HepG2 (cell line): Measurements from ENCODE around the gene AFTPH. TPM values are rescaled to one million over a fixed set of nuclear protein-coding genes. Genes with fewer than 3 reads are reported as not detected.

Source experiments
- ATAC-seq: fragments of 200-7000 bp; cut with Tn5 transposase; 3 replicates; pipeline ENCODE4 v1.9.1; 2020; ENCODE audit warnings: mild to moderate bottlenecking, moderate library complexity
- BruUV-seq: library from RNA; stranded (reverse); fragments of 400-500 nt; replicated peaks from 2 replicates; lab custom pipeline; 2021; lab: Mats Ljungman, UMichigan
- CTCF ChIA-PET: fragments of 300-600 bp; formaldehyde crosslinking; extraction: SDS; loops from one replicate; lab custom pipeline; 2021; ENCODE audit warnings: low total read pairs, inconsistent platforms, low intra/inter-chr PET ratio; lab: Yijun Ruan, JAX
- POLR2A ChIA-PET: fragments of 350-600 bp; sonication (Branson Sonifier 250); formaldehyde crosslinking; loops from one replicate; lab custom pipeline; 2020; ENCODE audit warnings: antibody characterized with exemption, inconsistent platforms; lab: Yijun Ruan, JAX
- DNase-seq: peaks from one replicate; pipeline ENCODE4 v3.0.0-alpha.2; 2015; ENCODE audit warnings: low spot score
- FAIRE-seq: peaks from 3 replicates; lab custom pipeline; 2011; peaks lifted over from hg19 to GRCh38; lab: Jason Lieb, UNC
- H2AFZ ChIP-seq: one replicate; pipeline ENCODE4 v1.6.1; 2011; ENCODE audit warnings: low read length, inconsistent platforms
- H3K27ac ChIP-seq: fragments of 300-600 bp; 3 replicates; pipeline ENCODE4 v1.8.0; 2011; ENCODE audit warnings: mixed run types, mild to moderate bottlenecking, mixed read lengths, low read length, inconsistent platforms; ENCODE audit not compliant: insufficient read depth; ENCODE audit errors: extremely low read length
- H3K27me3 ChIP-seq, 2 experiments: fragments of 200-600 bp in 1 of 2; 2 replicates in 1 of 2; 3 replicates in 1 of 2; pipeline versions ENCODE4 v1.6.0 to v1.8.0; 2011; ENCODE audit warnings: low read length in 2 of 2, mild to moderate bottlenecking in 2 of 2, moderate library complexity in 2 of 2, inconsistent platforms in 1 of 2; ENCODE audit not compliant: insufficient read depth in 2 of 2, control insufficient read depth in 1 of 2
- H3K36me3 ChIP-seq, 2 experiments: fragments of 200-600 bp in 1 of 2; replicated peaks in 1 of 2; 2 replicates in 1 of 2; 3 replicates in 1 of 2; pipeline versions ENCODE4 v1.5.1 to v1.8.0; 2011; ENCODE audit warnings: low read length in 2 of 2, inconsistent platforms in 1 of 2; ENCODE audit not compliant: insufficient read depth in 2 of 2, control insufficient read depth in 1 of 2
- H3K4me1 ChIP-seq: 2 replicates; pipeline ENCODE4 v1.5.1; 2012; ENCODE audit warnings: low read length, inconsistent platforms; ENCODE audit not compliant: insufficient read depth
- H3K4me2 ChIP-seq: 2 replicates; pipeline ENCODE4 v1.6.0; 2011; ENCODE audit warnings: low read depth, low read length, inconsistent platforms
- H3K4me3 ChIP-seq, 3 experiments: fragments of 200-600 bp in 1 of 3; sonication (generic), shearing (Covaris generic) in 1 of 3; replicated peaks in 1 of 3; 2 replicates each; pipeline ENCODE4 v1.5.1; 2011 to 2016; ENCODE audit warnings: low read length in 3 of 3, inconsistent platforms in 2 of 3, low read depth in 2 of 3, mild to moderate bottlenecking in 2 of 3, control low read depth in 1 of 3, mixed read lengths in 1 of 3; ENCODE audit not compliant: insufficient read depth in 1 of 3
- H3K79me2 ChIP-seq: one replicate; pipeline ENCODE4 v1.6.1; 2011; ENCODE audit warnings: low read length, inconsistent platforms; ENCODE audit not compliant: insufficient read depth
- H3K9ac ChIP-seq: 2 replicates; pipeline ENCODE4 v1.6.0; 2011; ENCODE audit warnings: mild to moderate bottlenecking, low read depth, low read length, inconsistent platforms; ENCODE audit not compliant: insufficient read depth
- H3K9me3 ChIP-seq: 2 replicates; pipeline ENCODE4 v1.5.1; 2012; ENCODE audit warnings: mild to moderate bottlenecking, low read length
- H4K20me1 ChIP-seq: 2 replicates; pipeline ENCODE4 v1.6.0; 2011; ENCODE audit warnings: inconsistent platforms, mild to moderate bottlenecking, low read length, moderate library complexity; ENCODE audit not compliant: insufficient read depth
- AKNA ChIP-seq: sonication (generic); formaldehyde crosslinking; IDR thresholded peaks from 2 replicates; pipeline ENCODE4 v1.4.0; 2020; ENCODE audit warnings: missing genetic modification reagents, borderline replicate concordance
- ARID4A ChIP-seq: sonication (generic); formaldehyde crosslinking; IDR thresholded peaks from 2 replicates; pipeline ENCODE4 v1.5.0; 2020; ENCODE audit warnings: mild to moderate bottlenecking, missing genetic modification reagents, borderline replicate concordance
- BORCS8-MEF2B ChIP-seq: sonication (generic); formaldehyde crosslinking; IDR thresholded peaks from 2 replicates; pipeline ENCODE4 v1.8.0; 2022; ENCODE audit warnings: mild to moderate bottlenecking, missing genetic modification reagents
- CENPT ChIP-seq: sonication (generic); formaldehyde crosslinking; IDR thresholded peaks from 2 replicates; pipeline ENCODE4 v1.8.0; 2022; ENCODE audit warnings: low read depth, mild to moderate bottlenecking, moderate library complexity, missing genetic modification reagents
- FOSL1 ChIP-seq: sonication (generic); formaldehyde crosslinking; IDR thresholded peaks from 2 replicates; pipeline ENCODE4 v1.9.0; 2021; ENCODE audit warnings: missing genetic modification reagents, borderline replicate concordance
- HDAC2 ChIP-seq: sonication (generic); formaldehyde crosslinking; IDR thresholded peaks from 2 replicates; pipeline ENCODE4 v1.4.0; 2020; ENCODE audit warnings: missing genetic modification reagents
- MIXL1 ChIP-seq: IDR thresholded peaks from 2 replicates; pipeline ENCODE4 v1.6.1; 2016
- PPARG ChIP-seq: conservative IDR thresholded peaks from 2 replicates; pipeline ENCODE4 v1.6.1; 2016; ENCODE audit warnings: missing biosample characterization, missing genetic modification reagents
- RBM22 ChIP-seq: fragments of 200-400 bp; formaldehyde crosslinking; optimal IDR thresholded peaks from 2 replicates; pipeline ENCODE3; 2017; ENCODE audit warnings: mild to moderate bottlenecking, low read length, moderate library complexity
- REL ChIP-seq: sonication (generic); formaldehyde crosslinking; conservative IDR thresholded peaks from 2 replicates; pipeline ENCODE4 v1.8.0; 2022; ENCODE audit warnings: mild to moderate bottlenecking, missing genetic modification reagents, moderate library complexity
- SMYD3 ChIP-seq: sonication (generic); formaldehyde crosslinking; IDR thresholded peaks from 2 replicates; pipeline ENCODE4 v1.8.1; 2023; ENCODE audit warnings: mild to moderate bottlenecking, missing genetic modification reagents
- YY1 ChIP-seq: IDR thresholded peaks from 2 replicates; pipeline ENCODE4 v1.6.1; 2011; ENCODE audit warnings: low read length, low read depth, moderate library complexity, mild to moderate bottlenecking; ENCODE audit not compliant: insufficient read depth, insufficient replicate concordance
- ZIK1 ChIP-seq: sonication (generic); formaldehyde crosslinking; IDR thresholded peaks from 2 replicates; pipeline ENCODE4 v1.5.0; 2020; ENCODE audit warnings: mild to moderate bottlenecking, low read depth, missing genetic modification reagents, borderline replicate concordance
- ZMYM3 ChIP-seq: sonication (generic); formaldehyde crosslinking; IDR thresholded peaks from 2 replicates; pipeline ENCODE4 v1.5.1; 2020; ENCODE audit warnings: mild to moderate bottlenecking, missing genetic modification reagents
- ZNF616 ChIP-seq: sonication (generic); formaldehyde crosslinking; IDR thresholded peaks from 2 replicates; pipeline ENCODE4 v1.5.0; 2020; ENCODE audit warnings: low read depth, mild to moderate bottlenecking, missing genetic modification reagents
- ZNF766 ChIP-seq: sonication (generic); formaldehyde crosslinking; IDR thresholded peaks from 2 replicates; pipeline ENCODE4 v1.5.0; 2020; ENCODE audit warnings: missing genetic modification reagents, borderline replicate concordance
- WGBS: methylation state at CpG from one replicate; pipeline ENCODE4 v1.1.6; 2017; ENCODE audit warnings: low lambda C conversion rate; 5-methylcytosine and 5-hydroxymethylcytosine counted together
- in situ Hi-C: cut with HindIII; loops from 2 replicates; pipeline ENCODE4 v1.10.0; 2017; ENCODE audit warnings: low pct_unique_long_range_greater_than_20kb; ENCODE audit not compliant: extremely low pct_ligation_motif_present
- intact Hi-C: fragments of 100-400 bp; cut with micrococcal nuclease; formaldehyde crosslinking; loops from one replicate; pipeline ENCODE4 v1.10.0; 2022; ENCODE audit not compliant: unreplicated experiment
- polyA plus RNA-seq, 8 experiments: library from polyadenylated mRNA; depleted of rRNA in 3 of 8; stranded (reverse) in 7 of 8; unstranded in 1 of 8; fragments of >200 nt; fragmentation: Illumina TruSeq in 4 of 8; extraction: Trizol in 4 of 8; gene quantifications; 2 replicates each; pipeline versions ENCODE4 v1.2.1 to v1.2.3, GENCODE V29; 2011 to 2016; ENCODE audit warnings: low read depth in 4 of 8, missing spikeins in 1 of 8, mixed read lengths in 1 of 8; ENCODE audit not compliant: insufficient read depth in 1 of 8
- total RNA-seq, 5 experiments: library from RNA; depleted of rRNA; stranded (reverse); fragments of >200 nt; fragmentation: Illumina TruSeq; extraction: Trizol; gene quantifications; 2 replicates each; pipeline ENCODE4 v1.2.3, GENCODE V29; 2016; ENCODE audit warnings: low read depth in 1 of 5

Gene AFTPH
- total and polyA plus RNA-seq, 2 of the 13 experiments (the other 11 are each of a cell fraction or from before 2014, with no cell fraction given), result 27.5 to 36.8 TPM

- Histone ChIP-seq H3K4me1 (no peaks in the 10 kb centered on the region), H3K27ac (no peak overlapping the region), H3K36me3 (peaks cover 16 to 47% of the 10 kb centered on the region in 2 experiments), H3K9me3 (no peaks in the 10 kb centered on the region), H3K9ac (no peak overlapping the region), H4K20me1 (no peaks in the 10 kb centered on the region), H2AFZ (no peak overlapping the region), H3K4me3 (no peak overlapping the region), H3K79me2 (no peaks in the 10 kb centered on the region), H3K27me3 (no peaks in the 10 kb centered on the region), H3K4me2 (no peak overlapping the region)
- BruUV-seq, result no TSS peak
- no peak for DNase-seq
- ChIA-PET POLR2A (interaction anchor here (0.5 kb wide), 1 partner anchor 27 kb away, joined by 3 read pairs; no protein-coding TSS in a partner anchor), CTCF (no interaction called here)
- in situ Hi-C loops, result no loop called here
- no peak for ATAC-seq
- 95% methylated on average over 4 of the region's 4 CpGs for WGBS
- FAIRE-seq, result no peak
- intact Hi-C loops, result no loop called here
- no peak for TF ChIP-seq REL
- TF ChIP-seq ZNF616 (CRISPR knock-in tag), result no peak
- TF ChIP-seq ZNF766, result no peak
- no peak for TF ChIP-seq AKNA (CRISPR knock-in tag)
- no peak for TF ChIP-seq YY1
- no peak for TF ChIP-seq SMYD3 (CRISPR knock-in tag)
- no peak for TF ChIP-seq RBM22
- TF ChIP-seq HDAC2 (CRISPR knock-in tag), result no peak
- no peak for TF ChIP-seq MIXL1 (CRISPR knock-in tag)
- no peak for TF ChIP-seq PPARG
- no peak for TF ChIP-seq ZIK1
- TF ChIP-seq FOSL1 (CRISPR knock-in tag), result no peak
- TF ChIP-seq ZMYM3, result no peak
- TF ChIP-seq BORCS8-MEF2B (CRISPR knock-in tag), result no peak
- TF ChIP-seq ARID4A (CRISPR knock-in tag), result no peak
- TF ChIP-seq CENPT (CRISPR knock-in tag), result no peak
These were observed 67.1 kb downstream of the AFTPH start for GRCh38 chr2:64591188-64591587.
